Urinary bladder (tissue), 4 donors: ENCODE data around the gene ZNF70. TPM values are rescaled to one million over a fixed set of nuclear protein-coding genes. Genes with fewer than 3 reads are reported as not detected.
A peak's percentile ranks its signal among the peaks of the same experiment; 100 is the strongest.

Experiments used
- DNase-seq: peaks from one replicate; pipeline ENCODE4 v3.0.0-alpha.2; 2015; ENCODE audit errors: extremely low spot score
- H3K27ac ChIP-seq: one replicate; pipeline ENCODE4 v1.5.1; 2013; ENCODE audit warnings: low read depth, mild to moderate bottlenecking, moderate library complexity
- H3K36me3 ChIP-seq: one replicate; pipeline ENCODE4 v1.6.1; 2013; ENCODE audit warnings: mild to moderate bottlenecking, moderate library complexity; ENCODE audit not compliant: insufficient read depth
- H3K4me1 ChIP-seq: one replicate; pipeline ENCODE4 v1.6.1; 2013; ENCODE audit warnings: mild to moderate bottlenecking, moderate library complexity; ENCODE audit not compliant: insufficient read depth
- H3K4me3 ChIP-seq: one replicate; pipeline ENCODE4 v1.5.1; 2013; ENCODE audit warnings: low read depth, low read length
- WGBS: extraction: QIAGEN DNeasy Blood & Tissue Kit; methylation state at CpG from one replicate; pipeline ENCODE4 v1.1.7; 2013; 5-methylcytosine and 5-hydroxymethylcytosine counted together
- polyA plus RNA-seq: library from polyadenylated mRNA; stranded (reverse); fragments of 200-250 nt; gene quantifications from one replicate; pipeline ENCODE4 v1.2.3, GENCODE V29; 2013
- total RNA-seq: library from RNA; depleted of rRNA; stranded (reverse); fragments of >200 nt; gene quantifications from one replicate; pipeline ENCODE4 v1.2.3, GENCODE V29; 2014
- donor health status: healthy with polysubstance abuse.
- donor health status: healthy.

ZNF70 gene
- total and polyA plus RNA-seq, 2 donors = 1.6 to 9.9 TPM

DNA sequence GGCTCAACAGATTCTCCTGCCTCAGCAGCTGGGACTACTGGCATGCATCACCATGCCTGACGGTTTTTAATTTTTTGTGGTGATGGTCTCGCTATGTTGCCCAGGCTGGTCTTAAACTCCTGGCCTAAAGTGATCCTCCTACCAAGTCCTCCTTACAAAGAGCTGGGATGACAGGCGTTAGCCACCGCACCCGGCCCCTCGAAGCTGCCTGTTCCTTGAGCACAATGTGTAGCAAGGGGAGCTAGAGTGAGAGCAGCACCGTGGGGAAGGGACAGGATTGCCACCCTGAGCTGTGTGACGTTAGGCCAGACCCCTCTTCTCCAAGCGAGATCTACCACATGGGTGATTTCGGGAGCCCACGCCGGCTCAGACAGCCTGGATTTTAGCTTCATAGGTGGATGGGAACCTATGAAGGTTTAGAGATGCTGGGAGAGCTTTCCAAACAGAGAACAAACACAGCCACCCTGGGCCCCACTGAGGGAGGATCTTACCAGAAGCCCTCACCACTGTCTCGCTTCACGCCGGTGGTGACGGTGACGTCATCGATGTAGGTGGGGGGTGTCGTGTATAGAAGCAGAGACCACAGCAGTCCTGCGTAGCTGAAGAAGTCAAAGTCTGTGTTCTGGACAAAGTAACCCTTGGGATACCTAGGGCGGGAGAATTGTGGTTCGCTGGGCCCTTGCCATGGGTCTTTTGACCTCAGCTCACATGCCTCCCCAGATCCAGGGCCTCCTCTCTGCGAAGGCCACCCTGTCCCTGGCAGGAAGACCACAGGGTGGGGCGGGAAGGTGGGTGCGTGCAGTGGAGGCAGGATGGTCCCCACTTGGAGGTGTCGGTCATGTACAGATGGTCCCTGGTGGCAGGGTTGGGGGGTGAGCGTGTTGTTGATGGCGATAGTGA lies 37.0 kb downstream of the ZNF70 start:
- no peaks in the 10 kb centered on the region for H3K4me1 ChIP-seq
- H3K27ac ChIP-seq = no peak overlapping the region
- DNase-seq = no peak
- peaks cover 6% of the 10 kb centered on the region for H3K36me3 ChIP-seq
- 94% methylated on average over 28 of the region's 28 CpGs for WGBS
- no peak overlapping the region for H3K4me3 ChIP-seq

DNA sequence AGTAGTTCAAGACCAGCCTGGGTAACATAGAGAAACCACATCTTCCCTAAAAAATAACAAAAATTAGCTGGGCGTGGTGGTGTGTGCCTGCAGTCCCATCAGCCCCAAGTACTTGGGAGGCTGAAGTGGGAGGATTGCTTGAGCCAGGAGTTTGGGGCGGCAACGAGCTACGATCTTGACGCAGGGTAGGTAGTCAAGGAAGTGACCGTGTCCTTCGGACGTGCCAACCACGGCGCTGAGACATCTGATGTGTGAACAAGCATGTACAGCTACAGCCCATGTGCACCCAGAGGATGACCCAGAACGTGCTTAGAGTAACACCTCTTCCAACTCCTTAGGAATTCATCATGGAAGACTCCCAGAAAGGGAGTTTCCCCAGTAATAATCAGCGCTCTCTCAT lies 38.7 kb downstream of the ZNF70 start:
- H3K36me3 ChIP-seq = peaks cover 6% of the 10 kb centered on the region
- H3K4me1 ChIP-seq = no peaks in the 10 kb centered on the region
- no peak for DNase-seq

DNA sequence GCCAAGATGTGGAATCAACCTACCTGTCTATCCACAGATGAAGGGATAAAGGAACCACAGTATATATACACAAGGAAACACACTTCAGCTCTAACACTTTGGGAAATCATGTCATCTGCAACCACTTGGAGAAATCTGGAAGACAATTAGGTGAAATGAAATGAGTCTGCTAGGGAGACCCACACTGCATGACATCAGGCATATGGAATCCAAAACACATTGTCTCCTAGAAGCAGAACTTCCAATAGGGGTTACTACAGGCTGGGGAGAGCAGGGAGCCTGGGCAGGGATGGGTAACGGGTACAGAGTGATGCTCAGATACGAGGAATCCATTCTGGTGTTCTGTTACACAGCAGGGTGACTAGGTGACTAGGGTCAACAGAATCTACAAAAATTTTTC lies 41.8 kb downstream of the ZNF70 start:
- Histone ChIP-seq H3K36me3 (peaks cover 6% of the 10 kb centered on the region), H3K4me3 (no peak overlapping the region), H3K4me1 (no peaks in the 10 kb centered on the region), H3K27ac (no peak overlapping the region)
- DNase-seq = no peak
- 81% methylated on average over 2 of the region's 2 CpGs for WGBS

More for the DNA sequence above, 38.7 kb downstream of the ZNF70 start:
- no peak overlapping the region for H3K4me3 ChIP-seq
- whole genome bisulfite sequencing = 91% methylated on average over 12 of the region's 12 CpGs
- H3K27ac ChIP-seq = no peak overlapping the region

GRCh38 chr22:23708270-23708669 lies 42.6 kb downstream of the ZNF70 start:
- DNase-seq = no peak
- H3K36me3 ChIP-seq = peaks cover 3% of the 10 kb centered on the region
- 85% methylated on average over 1 of the region's 1 CpG for WGBS

DNA sequence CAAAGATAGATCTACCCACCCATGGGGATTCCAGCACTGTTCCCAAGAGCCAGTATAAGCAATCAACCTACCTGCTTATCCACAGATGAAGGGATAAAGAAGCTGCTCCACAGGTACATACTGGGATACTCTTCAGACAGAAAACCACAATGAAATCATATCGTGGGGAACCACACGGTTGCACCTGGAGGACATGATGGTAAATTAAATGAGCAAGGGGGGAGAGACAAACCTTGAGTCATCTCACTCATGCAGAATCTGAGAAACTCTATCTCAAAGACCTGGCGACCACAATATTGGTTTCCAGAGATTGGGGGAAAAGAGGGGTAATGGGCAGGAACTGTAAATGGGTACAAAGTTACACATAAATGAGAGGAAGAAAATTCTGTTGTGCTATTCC lies 45.6 kb downstream of the ZNF70 start:
- no peak for DNase-seq
- 92% methylated on average over 3 of the region's 3 CpGs for WGBS
- no peak overlapping the region for H3K27ac ChIP-seq
- H3K36me3 ChIP-seq = no peaks in the 10 kb centered on the region
- H3K4me1 ChIP-seq = no peaks in the 10 kb centered on the region
- no peak overlapping the region for H3K4me3 ChIP-seq

More at GRCh38 chr22:23708270-23708669, 42.6 kb downstream of the ZNF70 start:
- no peak overlapping the region for H3K27ac ChIP-seq
- no peak overlapping the region for H3K4me3 ChIP-seq
- H3K4me1 ChIP-seq = no peaks in the 10 kb centered on the region

- Histone ChIP-seq H3K27ac (no peak overlapping the region), H3K4me3 (no peak overlapping the region), H3K4me1 (no peaks in the 10 kb centered on the region), H3K36me3 (no peaks in the 10 kb centered on the region)
- 90% methylated on average over 3 of the region's 3 CpGs for WGBS
- no peak for DNase-seq
These were observed 46.1 kb downstream of the ZNF70 start for GRCh38 chr22:23704829-23705228.

DNA sequence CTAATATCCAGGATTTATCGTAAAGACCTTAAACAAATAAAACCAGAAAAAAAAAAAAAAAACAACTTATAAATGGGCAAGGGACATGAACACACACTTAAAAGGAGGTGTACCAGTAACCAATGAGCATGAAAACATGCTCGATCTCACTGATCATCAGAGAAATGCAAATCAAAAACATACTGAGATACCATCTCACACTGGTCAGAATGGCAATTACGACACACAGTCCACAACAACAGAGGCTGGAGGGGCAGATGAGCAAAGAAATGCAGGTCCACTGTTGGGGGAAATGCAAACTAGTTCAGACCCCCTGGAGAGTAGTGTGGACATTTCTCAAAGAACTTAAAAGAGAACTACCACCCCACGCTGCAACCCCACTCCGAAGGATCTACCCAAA lies 46.9 kb downstream of the ZNF70 start:
- Histone ChIP-seq H3K4me1 (no peaks in the 10 kb centered on the region), H3K27ac (no peak overlapping the region), H3K36me3 (no peaks in the 10 kb centered on the region), H3K4me3 (no peak overlapping the region)
- DNase-seq = no peak
- 89% methylated on average over 5 of the region's 5 CpGs for WGBS

- no peak overlapping the region for H3K27ac ChIP-seq
- no peaks in the 10 kb centered on the region for H3K36me3 ChIP-seq
- no peak for DNase-seq
- 80% methylated on average over 7 of the region's 7 CpGs for WGBS
- no peaks in the 10 kb centered on the region for H3K4me1 ChIP-seq
- no peak overlapping the region for H3K4me3 ChIP-seq
These were observed 50.2 kb downstream of the ZNF70 start for GRCh38 chr22:23700706-23701105.

GRCh38 chr22:23698673-23699235 lies 52.2 kb downstream of the ZNF70 start:
- DNase-seq = no peak
- H3K4me1 ChIP-seq = no peaks in the 10 kb centered on the region
- 94% methylated on average over 10 of the region's 10 CpGs for WGBS
- H3K4me3 ChIP-seq = no peak overlapping the region
- H3K27ac ChIP-seq = no peak overlapping the region
- H3K36me3 ChIP-seq = no peaks in the 10 kb centered on the region

DNA sequence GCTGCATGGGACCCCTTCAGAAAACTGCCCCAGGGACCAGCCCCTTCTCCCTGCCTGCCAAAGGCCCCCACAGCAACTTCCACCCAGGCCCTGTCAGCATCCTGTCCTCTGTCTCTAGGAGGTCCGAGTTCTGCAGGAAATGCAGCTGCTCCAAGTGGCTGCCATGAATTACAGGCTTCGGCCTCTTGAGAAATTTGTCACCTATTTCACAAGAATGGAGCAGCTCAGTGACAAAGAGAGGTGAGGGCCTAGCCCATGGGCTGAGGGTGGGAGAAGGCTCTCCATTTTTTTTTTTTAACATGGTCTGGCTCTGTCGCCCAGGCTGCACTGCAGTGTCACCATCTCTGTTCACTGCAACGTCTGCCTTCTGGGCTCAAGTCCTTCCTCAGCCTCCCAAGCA lies 52.8 kb downstream of the ZNF70 start:
- Histone ChIP-seq H3K27ac (no peak overlapping the region), H3K4me1 (no peaks in the 10 kb centered on the region), H3K36me3 (no peaks in the 10 kb centered on the region), H3K4me3 (no peak overlapping the region)
- WGBS = 80% methylated on average over 4 of the region's 4 CpGs
- no peak for DNase-seq

- Histone ChIP-seq H3K4me3 (no peak overlapping the region), H3K27ac (no peak overlapping the region), H3K36me3 (no peaks in the 10 kb centered on the region), H3K4me1 (no peaks in the 10 kb centered on the region)
- no peak for DNase-seq
- 90% methylated on average over 11 of the region's 11 CpGs for WGBS
These were observed 53.6 kb downstream of the ZNF70 start for GRCh38 chr22:23697031-23697970.

- H3K4me1 ChIP-seq = no peaks in the 10 kb centered on the region
- H3K27ac ChIP-seq = peak overlapping the region; percentile 13
- DNase-seq = no peak
- WGBS = 82% methylated on average over 13 of the region's 13 CpGs
- H3K4me3 ChIP-seq = no peak overlapping the region
- H3K36me3 ChIP-seq = no peaks in the 10 kb centered on the region
These were observed 54.5 kb downstream of the ZNF70 start for GRCh38 chr22:23696326-23696851.

DNA sequence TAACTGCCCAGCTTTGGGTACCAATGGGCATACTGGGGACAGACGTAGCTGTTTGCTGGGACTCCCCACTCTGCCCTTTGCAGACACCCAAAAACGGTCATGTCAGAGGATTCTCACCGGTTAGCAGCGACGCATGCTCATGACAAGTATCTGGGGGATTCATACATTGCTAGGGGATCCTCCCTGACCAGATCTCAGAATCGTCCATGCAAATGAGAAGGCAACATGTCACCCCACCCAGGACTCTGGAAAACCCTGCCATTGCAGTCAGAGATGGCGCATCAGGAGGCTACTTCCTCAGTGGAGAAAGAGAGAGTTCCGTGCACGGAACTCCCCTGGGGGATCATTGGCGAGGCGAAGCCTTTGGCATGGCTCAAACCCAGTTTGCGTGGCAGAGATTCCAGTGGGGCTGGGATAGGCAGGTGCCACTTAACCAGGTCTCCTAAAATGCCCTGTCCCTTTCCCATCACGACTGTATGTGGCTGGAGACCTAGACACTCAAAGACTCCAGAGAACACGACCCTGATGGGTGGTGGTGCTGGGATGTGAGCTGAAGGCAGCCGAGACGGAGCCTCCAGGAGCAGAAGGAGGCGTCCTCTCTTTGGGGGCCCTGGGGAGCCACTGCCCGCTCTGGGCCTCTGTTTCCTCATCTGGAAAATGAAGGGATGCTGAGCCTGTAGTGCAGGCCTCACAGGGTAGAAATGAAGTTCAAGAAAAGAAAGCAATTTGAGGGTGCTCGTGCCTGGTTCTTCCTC lies 55.2 kb downstream of the ZNF70 start:
- WGBS = 91% methylated on average over 19 of the region's 19 CpGs
- no peak overlapping the region for H3K27ac ChIP-seq
- DNase-seq = no peak
- no peaks in the 10 kb centered on the region for H3K4me1 ChIP-seq
- H3K4me3 ChIP-seq = no peak overlapping the region
- no peaks in the 10 kb centered on the region for H3K36me3 ChIP-seq
